ENCODE results near the gene MAN2B2. TPM values are rescaled to one million over a fixed set of nuclear protein-coding genes. Genes with fewer than 3 reads are reported as not detected.
A peak's percentile ranks its signal among the peaks of the same experiment; 100 is the strongest.

The MAN2B2 gene
- total RNA-seq, 2 experiments from 2014 or later, result 36.1 to 36.7 TPM

DNA sequence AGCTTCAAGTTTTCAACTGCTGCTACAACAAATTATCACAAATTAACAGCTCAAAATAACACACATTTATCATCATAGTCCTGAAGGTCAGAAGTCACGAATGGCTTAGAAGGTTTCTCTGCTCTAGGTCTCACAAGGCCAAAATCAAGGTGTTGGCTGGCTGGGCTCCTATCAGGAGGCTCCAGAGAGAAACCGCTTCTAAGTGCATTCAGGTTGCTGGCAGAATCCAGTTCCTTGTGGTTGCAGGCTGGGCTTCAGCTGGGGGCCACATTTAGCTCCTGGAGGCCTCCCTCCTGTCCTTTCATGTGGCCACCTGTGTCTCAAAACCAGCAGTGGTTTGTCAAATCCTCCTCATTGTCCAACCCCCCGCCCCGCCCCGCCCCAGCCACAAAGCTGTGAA is 80.9 kb downstream of the MAN2B2 start:
- Mint-ChIP-seq H3K36me3 (ENCODE audit: low read depth) (no peaks in the 10 kb centered on the region), H3K9me3 (no peaks in the 10 kb centered on the region)

DNA sequence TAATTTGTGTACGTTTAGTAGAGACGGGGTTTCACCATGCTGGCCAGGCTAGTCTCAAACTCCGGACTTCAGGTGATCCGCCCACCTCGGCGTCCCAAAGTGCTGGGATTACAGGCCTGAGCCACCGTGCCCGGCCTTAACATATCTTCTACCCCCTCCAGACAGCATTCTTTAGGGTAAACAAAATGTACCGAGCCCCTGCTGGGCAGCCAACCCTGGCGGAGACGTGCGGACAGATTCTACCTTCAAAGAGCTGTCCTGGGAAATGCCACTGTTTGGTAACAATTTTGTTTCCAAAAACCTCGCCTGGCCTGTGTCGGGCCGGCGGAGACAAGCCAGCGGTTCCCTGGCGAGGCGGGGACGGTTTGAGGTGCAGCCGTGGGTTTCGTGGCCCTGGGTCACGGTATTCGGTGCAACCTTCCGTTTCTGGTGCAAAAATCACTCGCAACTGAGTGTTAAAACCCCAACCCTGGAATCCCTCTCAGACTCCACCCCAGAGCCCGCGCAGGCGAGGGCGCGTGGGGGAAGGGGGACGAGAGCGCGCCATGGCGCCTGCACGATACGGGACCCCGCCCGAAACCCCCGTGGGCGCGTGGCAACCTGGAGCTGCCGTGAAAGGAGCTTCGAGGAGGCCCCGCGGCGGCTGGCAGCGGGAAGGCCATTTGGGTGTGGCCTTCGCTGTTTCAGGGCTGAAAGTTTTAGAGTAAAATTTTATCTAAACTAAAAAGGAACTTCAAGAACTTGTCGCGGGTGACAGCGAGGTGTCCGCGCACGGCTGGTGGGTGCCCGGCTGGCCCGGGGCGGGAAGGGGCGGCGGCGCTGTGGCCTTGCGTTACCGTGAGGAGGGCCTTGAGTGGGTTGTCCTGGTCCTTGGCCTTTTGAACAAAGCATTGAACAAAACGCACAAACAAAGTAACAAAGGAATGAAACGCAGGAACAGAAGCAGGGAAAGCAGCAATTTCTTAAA is 82.5 kb downstream of the MAN2B2 start:
- Mint-ChIP-seq H3K27me3 (peaks cover 35% of the 10 kb centered on the region), H3K36me3 (ENCODE audit: low read depth) (no peaks in the 10 kb centered on the region), H3K4me1 (peaks cover 10% of the 10 kb centered on the region), H3K27ac (no peak overlapping the region), H3K4me3 (no peak overlapping the region), H3K9me3 (no peaks in the 10 kb centered on the region)
- no peak for DNase-seq
- ChIA-PET POLR2A (no interaction called here), CTCF (interaction anchor here (0.8 to 1.6 kb wide), 6 partner anchors 11 to 137 kb away, joined by 3 to 4 read pairs (median 3); no protein-coding TSS in a partner anchor)

More for the DNA sequence above, 80.9 kb downstream of the MAN2B2 start:
- ChIA-PET POLR2A (interaction anchor here (0.5 kb wide), 1 partner anchor 1123 kb away, joined by 3 read pairs; no protein-coding TSS in a partner anchor), CTCF (interaction anchor here (0.6 to 1.0 kb wide), 5 partner anchors 8 to 251 kb away, joined by 3 to 4 read pairs (median 3); no protein-coding TSS in a partner anchor)
- Mint-ChIP-seq H3K4me1 (peaks cover 10% of the 10 kb centered on the region), H3K27ac (no peak overlapping the region), H3K27me3 (peaks cover 21% of the 10 kb centered on the region), H3K4me3 (no peak overlapping the region)
- no peak for DNase-seq

DNA sequence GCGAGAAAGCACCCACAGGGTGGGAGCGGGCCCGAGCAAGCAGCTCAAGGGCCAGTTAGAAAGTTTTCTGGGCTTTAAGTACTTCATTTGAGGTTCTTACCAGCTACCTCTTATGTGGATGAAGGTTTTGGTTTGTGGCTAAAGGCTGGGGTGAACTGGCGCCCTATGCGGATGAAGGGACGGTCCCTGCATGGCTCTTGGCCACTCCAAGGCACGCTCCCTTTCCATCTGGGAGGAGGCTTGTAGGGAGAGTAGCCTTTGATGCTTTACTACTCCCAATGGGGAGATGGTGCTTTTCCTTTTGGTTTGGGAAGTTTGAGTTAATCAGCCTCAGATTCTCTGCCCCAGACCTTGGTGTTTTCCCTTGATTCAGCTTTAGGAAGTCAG is 83.2 kb downstream of the MAN2B2 start:
- Mint-ChIP-seq H3K4me3 (peak overlapping the region; percentile 30), H3K4me1 (peaks cover 10% of the 10 kb centered on the region), H3K27ac (no peak overlapping the region), H3K9me3 (no peaks in the 10 kb centered on the region), H3K27me3 (peaks cover 41% of the 10 kb centered on the region), H3K36me3 (ENCODE audit: low read depth) (no peaks in the 10 kb centered on the region)
- ChIA-PET POLR2A (no interaction called here), CTCF (interaction anchor here (1.0 to 2.1 kb wide), 5 partner anchors 11 to 85 kb away, joined by 3 to 8 read pairs (median 3); no protein-coding TSS in a partner anchor)
- no peak for DNase-seq

DNA sequence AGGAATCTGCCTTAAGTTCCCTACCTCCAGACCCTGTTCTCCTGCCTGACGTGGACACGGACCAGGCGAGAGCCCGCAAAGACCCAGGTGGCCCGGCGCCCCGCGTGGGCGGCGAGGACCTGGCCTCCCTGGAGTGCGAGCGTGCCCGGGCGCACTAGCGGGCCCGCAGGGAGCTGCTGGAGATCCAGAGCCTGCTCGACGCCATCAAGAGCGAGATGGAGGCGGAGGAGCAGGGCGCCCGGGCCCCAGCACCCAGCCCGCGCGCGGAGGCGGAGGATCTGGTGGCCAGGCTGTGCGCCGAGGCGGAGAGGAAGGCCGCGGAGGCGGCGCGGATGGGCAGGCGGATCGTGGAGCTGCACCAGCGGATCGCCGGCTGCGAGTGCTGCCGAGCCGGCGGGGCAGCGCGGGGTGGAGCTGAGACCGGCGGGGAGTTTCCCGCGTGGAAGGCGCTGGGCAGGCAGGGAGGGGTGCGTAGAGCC is 83.6 kb downstream of the MAN2B2 start:
- DNase-seq, result peak; percentile 21
- Mint-ChIP-seq H3K36me3 (ENCODE audit: low read depth) (no peaks in the 10 kb centered on the region), H3K27ac (no peak overlapping the region), H3K27me3 (peaks cover 46% of the 10 kb centered on the region), H3K9me3 (no peaks in the 10 kb centered on the region), H3K4me1 (peaks cover 10% of the 10 kb centered on the region), H3K4me3 (peak overlapping the region; percentile 30)
- POLR2A ChIA-PET, result interaction anchor here (0.9 kb wide), 1 partner anchor 16 kb away, joined by 3 read pairs; a partner anchor contains a TSS
- CTCF ChIA-PET, result interaction anchor here (0.5 to 2.1 kb wide), 11 partner anchors 12 to 412 kb away, joined by 3 to 8 read pairs (median 3); partner anchors contain the start of gene MRFAP1

DNA sequence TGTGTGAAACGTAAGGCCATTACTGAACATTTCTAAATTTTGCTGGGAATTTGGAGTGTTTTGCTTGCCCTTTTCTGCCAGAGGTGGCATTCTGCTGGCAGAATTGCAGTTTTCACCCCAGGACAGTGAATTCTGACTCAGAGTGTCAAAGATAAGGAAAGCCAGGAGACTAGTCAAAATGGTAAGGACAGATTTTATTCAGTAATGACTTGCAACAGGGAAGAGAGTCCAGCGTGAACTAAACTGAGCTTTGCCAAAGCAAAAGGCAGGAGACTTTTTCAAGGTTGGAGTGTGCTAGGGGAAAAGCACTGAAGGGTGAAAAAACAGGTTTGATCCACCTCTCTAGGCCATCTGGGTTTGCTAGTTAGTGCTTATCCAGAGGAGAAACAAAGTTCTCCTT is 84.9 kb downstream of the MAN2B2 start:
- ChIA-PET POLR2A (no interaction called here), CTCF (interaction anchor here (0.6 to 2.1 kb wide), 6 partner anchors 14 to 1539 kb away, joined by 3 to 8 read pairs (median 3); partner anchors contain the start of gene MRFAP1)
- Mint-ChIP-seq H3K4me3 (no peak overlapping the region), H3K36me3 (ENCODE audit: low read depth) (no peaks in the 10 kb centered on the region), H3K9me3 (no peaks in the 10 kb centered on the region), H3K27me3 (peaks cover 49% of the 10 kb centered on the region), H3K27ac (no peak overlapping the region), H3K4me1 (peaks cover 10% of the 10 kb centered on the region)
- no peak for DNase-seq

DNA sequence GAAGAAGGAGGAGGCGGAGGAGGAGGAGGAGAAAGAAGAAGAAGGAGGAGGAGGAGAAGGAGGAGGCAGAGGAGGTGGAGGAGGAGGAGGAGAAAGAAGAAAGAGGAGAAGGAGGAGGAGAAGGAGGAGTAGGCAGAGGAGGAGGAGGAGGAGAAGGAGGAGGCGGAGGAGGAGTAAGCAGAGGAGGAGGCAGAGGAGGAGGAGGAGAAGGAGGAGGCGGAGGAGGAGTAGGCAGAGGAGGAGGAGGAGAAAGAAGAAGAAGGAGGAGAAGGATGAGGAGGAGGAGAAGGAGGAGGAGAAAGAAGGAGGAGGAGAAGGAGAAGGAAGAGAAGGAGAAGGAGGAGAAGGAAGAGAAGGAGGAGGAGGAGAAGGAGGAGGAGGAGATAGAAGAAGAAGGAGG is 85.4 kb downstream of the MAN2B2 start:
- H3K4me1 Mint-ChIP-seq, result peaks cover 10% of the 10 kb centered on the region
- H3K36me3 Mint-ChIP-seq (ENCODE audit: low read depth), result no peaks in the 10 kb centered on the region
- H3K4me3 Mint-ChIP-seq, result no peak overlapping the region
- no peak for DNase-seq
- peaks cover 49% of the 10 kb centered on the region for H3K27me3 Mint-ChIP-seq
- ChIA-PET CTCF (interaction anchor here (0.8 to 2.1 kb wide), 4 partner anchors 14 to 109 kb away, joined by 3 to 8 read pairs (median 5); partner anchors contain the start of gene MRFAP1), POLR2A (no interaction called here)
- no peaks in the 10 kb centered on the region for H3K9me3 Mint-ChIP-seq
- H3K27ac Mint-ChIP-seq, result no peak overlapping the region

DNA sequence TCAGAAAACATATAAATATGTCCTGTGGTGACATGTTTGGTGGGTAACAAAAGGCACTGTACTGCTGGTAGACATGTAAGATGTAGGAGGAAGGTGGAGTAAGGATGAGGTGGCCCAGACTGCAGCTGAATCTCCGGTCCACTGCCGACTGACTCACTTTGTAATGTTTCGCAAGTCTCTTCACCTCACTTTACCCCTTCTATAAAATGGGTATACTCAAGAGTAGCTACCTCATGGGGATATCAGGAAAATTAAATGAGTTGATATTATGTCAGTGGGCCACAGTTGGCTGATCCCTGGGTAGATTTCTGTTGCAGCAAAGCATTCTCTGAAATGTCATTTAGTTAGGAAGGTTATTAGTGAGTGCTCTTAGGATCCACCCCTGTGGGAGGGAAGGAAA is 87.6 kb downstream of the MAN2B2 start:
- H3K36me3 Mint-ChIP-seq (ENCODE audit: low read depth), result no peaks in the 10 kb centered on the region
- no peak overlapping the region for H3K27ac Mint-ChIP-seq
- H3K27me3 Mint-ChIP-seq, result peaks cover 49% of the 10 kb centered on the region
- ChIA-PET POLR2A (no interaction called here), CTCF (interaction anchor here (0.5 to 2.1 kb wide), 9 partner anchors 9 to 241 kb away, joined by 3 to 11 read pairs (median 3); partner anchors contain the start of gene MRFAP1)
- no peak for DNase-seq
- no peak overlapping the region for H3K4me3 Mint-ChIP-seq
- peaks cover 10% of the 10 kb centered on the region for H3K4me1 Mint-ChIP-seq
- no peaks in the 10 kb centered on the region for H3K9me3 Mint-ChIP-seq

DNA sequence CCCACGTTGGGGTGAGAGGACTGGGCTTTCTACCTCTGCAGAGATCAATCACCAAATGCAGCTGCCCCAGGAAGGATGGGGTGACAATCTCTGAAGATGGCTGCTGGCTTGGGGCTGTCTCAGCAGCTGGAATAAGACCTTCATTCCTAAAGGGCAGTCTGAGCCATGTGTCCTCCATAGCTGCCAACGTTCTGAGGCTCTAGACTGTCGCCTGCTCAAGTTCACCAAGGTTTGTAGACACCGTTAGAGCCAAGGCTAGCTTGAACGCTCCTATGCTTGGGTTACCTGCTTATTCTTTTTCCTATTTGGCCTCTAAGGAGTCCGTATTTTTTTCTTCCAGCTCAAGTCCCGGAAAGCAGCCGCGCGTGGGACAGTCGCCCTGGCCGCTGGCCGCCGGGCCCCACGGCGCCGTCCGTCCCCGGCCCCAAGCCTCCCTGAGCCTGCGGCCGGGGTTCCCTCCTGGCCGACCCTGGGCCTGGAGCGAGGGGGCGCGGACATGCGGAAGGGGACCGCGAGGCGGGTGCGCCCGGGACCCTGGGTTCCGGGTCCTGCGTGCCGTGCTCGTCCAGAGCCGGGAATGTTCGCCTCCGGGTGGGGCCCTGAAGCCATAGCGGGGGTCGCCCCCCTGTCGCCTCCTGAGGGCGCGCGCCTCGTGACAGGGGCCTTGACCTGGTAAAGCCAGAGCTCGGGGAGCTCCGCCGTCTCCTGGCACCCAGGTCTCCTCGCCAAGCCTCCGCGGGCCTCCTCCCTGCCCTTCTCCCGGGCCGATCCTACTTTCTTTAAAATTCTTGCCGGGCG is 88.8 kb downstream of the MAN2B2 start:
- no peak for DNase-seq
- CTCF ChIA-PET, result interaction anchor here (0.6 to 2.1 kb wide), 13 partner anchors 8 to 1557 kb away, joined by 3 to 11 read pairs (median 4); partner anchors contain the start of genes BLOC1S4 and MRFAP1
- Mint-ChIP-seq H3K4me1 (peaks cover 4% of the 10 kb centered on the region), H3K27me3 (peaks cover 43% of the 10 kb centered on the region), H3K4me3 (peak overlapping the region; percentile 8), H3K9me3 (no peaks in the 10 kb centered on the region), H3K27ac (no peak overlapping the region), H3K36me3 (ENCODE audit: low read depth) (no peaks in the 10 kb centered on the region)
- POLR2A ChIA-PET, result interaction anchor here (0.9 kb wide), 1 partner anchor 10 kb away, joined by 9 read pairs; a partner anchor contains a TSS

DNA sequence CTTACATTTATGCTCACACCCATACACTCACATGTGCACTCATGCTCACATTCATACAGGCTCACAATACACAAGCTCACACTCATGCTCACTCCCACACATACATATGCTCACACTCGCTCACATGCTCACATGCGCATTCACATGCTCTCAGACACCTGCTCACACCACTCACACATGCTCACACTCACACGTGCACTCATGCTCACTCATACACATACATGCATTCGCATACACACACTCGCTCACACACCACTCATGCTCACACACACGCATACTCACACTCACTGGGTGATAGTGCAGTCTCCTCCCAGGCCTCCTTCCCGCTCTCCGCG is 90.3 kb downstream of the MAN2B2 start:
- Mint-ChIP-seq H3K4me3 (no peak overlapping the region), H3K4me1 (no peaks in the 10 kb centered on the region), H3K27ac (no peak overlapping the region), H3K36me3 (ENCODE audit: low read depth) (no peaks in the 10 kb centered on the region), H3K9me3 (no peaks in the 10 kb centered on the region), H3K27me3 (peaks cover 31% of the 10 kb centered on the region)
- ChIA-PET POLR2A (no interaction called here), CTCF (interaction anchor here (1.6 kb wide), 1 partner anchor 18 kb away, joined by 6 read pairs; no protein-coding TSS in a partner anchor)
- no peak for DNase-seq

DNA sequence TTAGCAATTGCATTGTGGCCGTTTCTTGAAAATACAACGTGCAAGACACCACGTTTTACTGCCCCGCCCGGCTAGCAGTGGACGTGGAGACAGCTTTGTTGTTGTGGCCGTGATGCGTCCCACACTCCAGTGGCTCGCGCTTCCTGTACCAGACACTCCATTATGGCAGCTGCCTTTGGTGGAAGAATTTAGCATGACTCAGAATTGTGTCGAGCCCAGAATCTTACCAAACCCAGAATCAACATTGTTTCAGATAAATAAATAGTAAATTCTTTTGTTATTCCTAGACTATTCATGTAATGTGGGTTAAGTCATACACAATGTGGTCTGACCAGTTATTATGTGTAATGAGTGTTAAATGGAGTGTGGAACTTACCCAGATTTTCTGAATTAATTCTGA is 93.4 kb downstream of the MAN2B2 start:
- peaks cover 4% of the 10 kb centered on the region for H3K36me3 Mint-ChIP-seq (ENCODE audit: low read depth)
- peaks cover 5% of the 10 kb centered on the region for H3K4me1 Mint-ChIP-seq
- no peak overlapping the region for H3K27ac Mint-ChIP-seq
- H3K9me3 Mint-ChIP-seq, result no peaks in the 10 kb centered on the region
- no peak for DNase-seq
- ChIA-PET CTCF (interaction anchor here (0.7 kb wide), 1 partner anchor 434 kb away, joined by 3 read pairs; no protein-coding TSS in a partner anchor), POLR2A (no interaction called here)
- H3K4me3 Mint-ChIP-seq, result no peak overlapping the region
- H3K27me3 Mint-ChIP-seq, result peaks cover 5% of the 10 kb centered on the region

DNA sequence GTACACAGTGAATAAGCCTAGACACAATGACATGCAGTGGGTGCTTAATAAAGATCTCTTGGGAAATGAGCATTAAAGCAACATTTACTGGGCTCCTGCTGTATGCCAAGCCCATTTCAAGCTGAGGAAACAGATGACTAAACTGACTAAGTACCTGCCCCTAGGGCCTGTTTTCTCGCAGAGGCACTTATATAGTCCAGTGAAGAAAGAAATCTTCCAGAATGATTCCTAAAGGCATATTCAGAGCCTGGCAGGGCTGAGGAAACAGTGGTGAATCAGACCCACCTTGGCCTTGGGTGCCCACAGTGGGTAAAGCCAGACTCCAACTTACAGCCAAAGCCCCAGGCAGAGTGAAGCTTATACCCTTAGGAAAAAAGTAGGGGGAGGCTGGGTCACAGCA is 96.7 kb downstream of the MAN2B2 start:
- Mint-ChIP-seq H3K36me3 (ENCODE audit: low read depth) (peaks cover 26% of the 10 kb centered on the region), H3K27me3 (no peaks in the 10 kb centered on the region), H3K4me1 (peaks cover 29% of the 10 kb centered on the region), H3K27ac (no peak overlapping the region), H3K4me3 (no peak overlapping the region), H3K9me3 (no peaks in the 10 kb centered on the region)
- no peak for DNase-seq
- ChIA-PET CTCF (interaction anchor here (0.9 to 1.1 kb wide), 2 partner anchors 9 to 30 kb away, joined by 3 to 6 read pairs; no protein-coding TSS in a partner anchor), POLR2A (no interaction called here)

DNA sequence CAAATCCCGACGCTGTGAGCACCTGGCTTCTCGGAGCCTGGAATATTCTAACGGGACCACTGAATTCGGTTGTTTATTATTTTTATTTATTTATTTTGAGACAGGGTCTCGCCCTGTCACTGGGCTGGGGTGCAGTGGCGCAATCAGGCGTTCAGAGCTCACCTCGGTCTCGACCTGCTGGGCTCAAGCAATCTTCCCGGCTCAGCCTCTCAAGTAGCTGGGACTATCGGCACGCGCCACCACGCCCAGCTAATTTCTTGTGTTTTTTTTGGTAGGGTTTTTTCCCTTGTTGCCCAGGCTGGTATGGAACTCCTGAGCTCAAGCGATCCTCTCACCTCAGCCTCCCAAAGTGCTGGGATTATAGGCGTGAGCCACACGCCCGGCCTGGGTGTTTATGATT is 97.1 kb downstream of the MAN2B2 start:
- ChIA-PET CTCF (interaction anchor here (0.9 to 1.1 kb wide), 2 partner anchors 9 to 29 kb away, joined by 3 to 6 read pairs; no protein-coding TSS in a partner anchor), POLR2A (no interaction called here)
- no peak overlapping the region for H3K4me3 Mint-ChIP-seq
- H3K4me1 Mint-ChIP-seq, result peaks cover 34% of the 10 kb centered on the region
- no peak overlapping the region for H3K27ac Mint-ChIP-seq
- peaks cover 31% of the 10 kb centered on the region for H3K36me3 Mint-ChIP-seq (ENCODE audit: low read depth)
- no peaks in the 10 kb centered on the region for H3K27me3 Mint-ChIP-seq
- no peak for DNase-seq
- H3K9me3 Mint-ChIP-seq, result no peaks in the 10 kb centered on the region
